ENCODE data around the gene CEBPG.

GRCh38 chr19:33384983-33385382, 11.5 kb downstream of the CEBPG start:
- TF ChIP-seq ZFX (IDR thresholded peaks at IDR 0.05) = no peak
- TF ChIP-seq CTCF (IDR thresholded peaks at IDR 0.05 in 2 of 3, conservative IDR thresholded peaks at IDR 0.05 in 1 of 3; ENCODE audit: borderline replicate concordance in 1 of 3, insufficient read depth in 1 of 3, low read depth in 2 of 3, low read length in 2 of 3) = no peak
